GM12878 (cell line): Measurements from ENCODE around the gene PARP15. TPM values are rescaled to one million over a fixed set of nuclear protein-coding genes. Genes with fewer than 3 reads are reported as not detected.
A peak's percentile ranks its signal among the peaks of the same experiment; 100 is the strongest.

ENCODE experiments used
- BHLHE40 ChIP-seq, 2 experiments: fragments of 450-650 bp in 1 of 2; IDR thresholded peaks; 2 replicates each; pipeline ENCODE4 v1.6.1; 2011 to 2017; ENCODE audit warnings: low read depth in 2 of 2, borderline replicate concordance in 1 of 2, improper control_type of control experiment in 1 of 2, low read length in 1 of 2, mild to moderate bottlenecking in 1 of 2
- EED ChIP-seq: sonication (generic); IDR thresholded peaks from 2 replicates; pipeline ENCODE4 v1.6.1; 2016; ENCODE audit warnings: antibody characterized with exemption, low read depth
- FOS ChIP-seq: IDR thresholded peaks from 3 replicates; pipeline ENCODE4 v1.6.1; 2011; ENCODE audit warnings: borderline replicate concordance; ENCODE audit not compliant: insufficient read length; ENCODE audit errors: extremely low read depth
- FOXK2 ChIP-seq: fragments of 450-650 bp; IDR thresholded peaks from 2 replicates; pipeline ENCODE4 v1.6.1; 2017; ENCODE audit warnings: mild to moderate bottlenecking, moderate library complexity
- MEF2A ChIP-seq: IDR thresholded peaks from 2 replicates; pipeline ENCODE4 v1.6.1; 2011; ENCODE audit warnings: low read depth, mild to moderate bottlenecking, low read length, moderate library complexity; ENCODE audit not compliant: insufficient read depth
- PAX5 ChIP-seq: IDR thresholded peaks from 2 replicates; pipeline ENCODE4 v1.6.1; 2011; ENCODE audit warnings: low read depth, low read length, borderline replicate concordance
- POLR2AphosphoS2 ChIP-seq: IDR thresholded peaks from 2 replicates; pipeline ENCODE4 v1.6.1; 2011; ENCODE audit warnings: low read depth, mild to moderate bottlenecking, low read length, improper control_type of control experiment, moderate library complexity
- RAD51 ChIP-seq: fragments of 450-650 bp; IDR thresholded peaks from 2 replicates; pipeline ENCODE4 v1.6.1; 2016; ENCODE audit warnings: moderate library complexity, mild to moderate bottlenecking, inconsistent platforms
- RELA ChIP-seq: fragments of 450-650 bp; IDR thresholded peaks from 2 replicates; pipeline ENCODE4 v1.8.0; 2014; ENCODE audit warnings: borderline replicate concordance; ENCODE audit not compliant: partially characterized antibody
- RFX5 ChIP-seq: IDR thresholded peaks from 2 replicates; pipeline ENCODE4 v1.6.1; 2011; ENCODE audit warnings: low read depth, low read length, improper control_type of control experiment
- SMAD1 ChIP-seq: fragments of 450-650 bp; IDR thresholded peaks from 2 replicates; pipeline ENCODE4 v1.6.1; 2018; ENCODE audit warnings: mild to moderate bottlenecking, low read depth; ENCODE audit not compliant: partially characterized antibody
- STAT3 ChIP-seq: IDR thresholded peaks from 2 replicates; pipeline ENCODE4 v1.6.1; 2011; ENCODE audit warnings: low read depth, low read length, improper control_type of control experiment
- TCF3 ChIP-seq: IDR thresholded peaks from 2 replicates; pipeline ENCODE4 v1.6.1; 2012; ENCODE audit warnings: low read depth, mild to moderate bottlenecking, low read length, borderline replicate concordance; ENCODE audit not compliant: insufficient read depth
- YY1 ChIP-seq: IDR thresholded peaks from 2 replicates; pipeline ENCODE4 v1.6.1; 2011; ENCODE audit warnings: low read depth, mild to moderate bottlenecking, low read length
- ZNF207 ChIP-seq: fragments of 450-650 bp; IDR thresholded peaks from 2 replicates; pipeline ENCODE4 v1.6.1; 2014; ENCODE audit warnings: antibody characterized with exemption, mild to moderate bottlenecking, borderline replicate concordance
- polyA plus RNA-seq, 11 experiments: library from polyadenylated mRNA; depleted of rRNA in 4 of 11; unstranded in 6 of 11; stranded (reverse) in 5 of 11; fragments of >200 nt; fragmentation: Nextera tagmentation in 4 of 11; fragmentation: Illumina TruSeq in 1 of 11; extraction: Ambion mirVana in 4 of 11; extraction: Trizol in 1 of 11; gene quantifications; 1 replicate in 1 of 11; 2 replicates in 10 of 11; pipeline versions ENCODE4 v1.2.1 to v1.2.3, GENCODE V29; 2011 to 2016; ENCODE audit warnings: inconsistent platforms in 2 of 11, missing spikeins in 2 of 11, low read depth in 1 of 11
- total RNA-seq, 4 experiments: library from RNA; depleted of rRNA in 3 of 4; stranded (reverse); fragments of >200 nt in 3 of 4; fragmentation: Illumina TruSeq in 1 of 4; extraction: Trizol in 1 of 4; gene quantifications; 2 replicates each; pipeline versions ENCODE4 v1.2.1 to v1.2.3, GENCODE V29; 2013 to 2021
- TF ChIP-seq, protein P1 (sequence below): fragments of 450-650 bp; IDR thresholded peaks from 2 replicates; pipeline ENCODE4 v1.6.1; 2017; ENCODE audit warnings: mild to moderate bottlenecking
- TF ChIP-seq, protein P2 (sequence below): fragments of 450-650 bp; IDR thresholded peaks from 2 replicates; pipeline ENCODE4 v1.6.1; 2017; ENCODE audit warnings: borderline replicate concordance
- TF ChIP-seq, protein P3 (sequence below): fragments of 150-350 bp; IDR thresholded peaks from 2 replicates; pipeline ENCODE4 v1.6.1; 2014; ENCODE audit warnings: mild to moderate bottlenecking, low read depth, low read length
- TF ChIP-seq, protein P4 (sequence below): IDR thresholded peaks from 2 replicates; pipeline ENCODE4 v1.6.1; 2012; ENCODE audit warnings: low read depth, low read length, improper control_type of control experiment
- TF ChIP-seq, protein P5 (sequence below): fragments of 150-350 bp; IDR thresholded peaks from 2 replicates; pipeline ENCODE4 v1.6.1; 2016; ENCODE audit warnings: low read depth, low read length

The PARP15 gene
- total and polyA plus RNA-seq, 10 of the 15 experiments (the other 5 are each of a cell fraction or from before 2014, with no cell fraction given) = 9.0 to 234 (median 36.3) TPM

DNA sequence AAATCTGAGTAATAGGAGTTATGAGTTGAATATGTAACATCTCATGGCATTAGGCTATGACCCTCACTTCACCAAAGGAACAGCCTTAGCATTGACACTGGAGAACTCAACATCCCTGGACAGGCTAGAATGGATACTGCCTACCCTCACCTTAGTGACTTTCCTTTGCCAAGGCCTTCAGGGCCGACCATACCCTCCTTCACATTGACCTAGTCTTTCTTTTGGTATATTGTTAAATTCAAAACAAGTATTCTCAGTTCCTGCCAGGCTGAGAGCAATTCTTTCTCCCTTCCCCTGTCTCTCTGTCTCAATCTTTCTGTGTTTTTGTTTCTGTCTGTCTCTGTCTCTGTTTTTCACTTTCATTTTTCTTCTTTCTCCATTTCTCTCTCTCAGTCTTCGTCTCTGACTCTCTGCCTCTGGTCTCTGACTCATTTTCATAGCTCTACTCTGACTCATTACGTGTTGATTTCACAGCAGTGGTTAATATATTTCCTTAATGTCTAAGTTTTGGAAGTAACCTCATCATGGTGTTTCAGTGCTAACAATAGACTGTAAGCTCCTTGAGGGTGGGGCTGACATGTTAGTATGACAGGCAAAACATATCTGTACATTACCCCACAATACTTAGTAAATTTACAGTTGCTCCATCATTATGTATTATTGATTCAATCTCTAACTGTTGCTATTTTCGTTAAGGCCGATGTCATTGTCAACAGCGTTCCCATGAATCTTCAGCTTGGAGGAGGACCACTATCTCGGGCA lies 32.5 kb downstream of the PARP15 start (continued):
- TF ChIP-seq, protein P1, sequence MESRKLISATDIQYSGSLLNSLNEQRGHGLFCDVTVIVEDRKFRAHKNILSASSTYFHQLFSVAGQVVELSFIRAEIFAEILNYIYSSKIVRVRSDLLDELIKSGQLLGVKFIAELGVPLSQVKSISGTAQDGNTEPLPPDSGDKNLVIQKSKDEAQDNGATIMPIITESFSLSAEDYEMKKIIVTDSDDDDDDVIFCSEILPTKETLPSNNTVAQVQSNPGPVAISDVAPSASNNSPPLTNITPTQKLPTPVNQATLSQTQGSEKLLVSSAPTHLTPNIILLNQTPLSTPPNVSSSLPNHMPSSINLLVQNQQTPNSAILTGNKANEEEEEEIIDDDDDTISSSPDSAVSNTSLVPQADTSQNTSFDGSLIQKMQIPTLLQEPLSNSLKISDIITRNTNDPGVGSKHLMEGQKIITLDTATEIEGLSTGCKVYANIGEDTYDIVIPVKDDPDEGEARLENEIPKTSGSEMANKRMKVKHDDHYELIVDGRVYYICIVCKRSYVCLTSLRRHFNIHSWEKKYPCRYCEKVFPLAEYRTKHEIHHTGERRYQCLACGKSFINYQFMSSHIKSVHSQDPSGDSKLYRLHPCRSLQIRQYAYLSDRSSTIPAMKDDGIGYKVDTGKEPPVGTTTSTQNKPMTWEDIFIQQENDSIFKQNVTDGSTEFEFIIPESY = no peak; the same call in 1 of the 2 replicates
- TF ChIP-seq ZNF207 (no peak; the same call in 1 of the 2 replicates), PAX5 (peak; percentile 76), RELA (no peak), MEF2A (peak; percentile 95), BHLHE40 (IDR thresholded peaks at IDR 0.05; ENCODE audit: borderline replicate concordance in 1 of 2, low read depth in 2 of 2, low read length in 1 of 2) (peak; percentile 60 to 81; a peak in 3 of 4 replicates), FOS (no peak), RAD51 (peak; percentile 69), TCF3 (no peak), YY1 (no peak), SMAD1 (peak; percentile 85), RFX5 (no peak), EED (peak; percentile 92), FOXK2 (peak; percentile 75), STAT3 (no peak), POLR2AphosphoS2 (no peak)
- TF ChIP-seq, protein P2, sequence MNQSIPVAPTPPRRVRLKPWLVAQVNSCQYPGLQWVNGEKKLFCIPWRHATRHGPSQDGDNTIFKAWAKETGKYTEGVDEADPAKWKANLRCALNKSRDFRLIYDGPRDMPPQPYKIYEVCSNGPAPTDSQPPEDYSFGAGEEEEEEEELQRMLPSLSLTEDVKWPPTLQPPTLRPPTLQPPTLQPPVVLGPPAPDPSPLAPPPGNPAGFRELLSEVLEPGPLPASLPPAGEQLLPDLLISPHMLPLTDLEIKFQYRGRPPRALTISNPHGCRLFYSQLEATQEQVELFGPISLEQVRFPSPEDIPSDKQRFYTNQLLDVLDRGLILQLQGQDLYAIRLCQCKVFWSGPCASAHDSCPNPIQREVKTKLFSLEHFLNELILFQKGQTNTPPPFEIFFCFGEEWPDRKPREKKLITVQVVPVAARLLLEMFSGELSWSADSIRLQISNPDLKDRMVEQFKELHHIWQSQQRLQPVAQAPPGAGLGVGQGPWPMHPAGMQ = 0 out of 2 replicates have a peak, but pooled peaks have one; percentile 34
- TF ChIP-seq, protein P3, sequence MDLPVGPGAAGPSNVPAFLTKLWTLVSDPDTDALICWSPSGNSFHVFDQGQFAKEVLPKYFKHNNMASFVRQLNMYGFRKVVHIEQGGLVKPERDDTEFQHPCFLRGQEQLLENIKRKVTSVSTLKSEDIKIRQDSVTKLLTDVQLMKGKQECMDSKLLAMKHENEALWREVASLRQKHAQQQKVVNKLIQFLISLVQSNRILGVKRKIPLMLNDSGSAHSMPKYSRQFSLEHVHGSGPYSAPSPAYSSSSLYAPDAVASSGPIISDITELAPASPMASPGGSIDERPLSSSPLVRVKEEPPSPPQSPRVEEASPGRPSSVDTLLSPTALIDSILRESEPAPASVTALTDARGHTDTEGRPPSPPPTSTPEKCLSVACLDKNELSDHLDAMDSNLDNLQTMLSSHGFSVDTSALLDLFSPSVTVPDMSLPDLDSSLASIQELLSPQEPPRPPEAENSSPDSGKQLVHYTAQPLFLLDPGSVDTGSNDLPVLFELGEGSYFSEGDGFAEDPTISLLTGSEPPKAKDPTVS = no peak
- TF ChIP-seq, protein P4, sequence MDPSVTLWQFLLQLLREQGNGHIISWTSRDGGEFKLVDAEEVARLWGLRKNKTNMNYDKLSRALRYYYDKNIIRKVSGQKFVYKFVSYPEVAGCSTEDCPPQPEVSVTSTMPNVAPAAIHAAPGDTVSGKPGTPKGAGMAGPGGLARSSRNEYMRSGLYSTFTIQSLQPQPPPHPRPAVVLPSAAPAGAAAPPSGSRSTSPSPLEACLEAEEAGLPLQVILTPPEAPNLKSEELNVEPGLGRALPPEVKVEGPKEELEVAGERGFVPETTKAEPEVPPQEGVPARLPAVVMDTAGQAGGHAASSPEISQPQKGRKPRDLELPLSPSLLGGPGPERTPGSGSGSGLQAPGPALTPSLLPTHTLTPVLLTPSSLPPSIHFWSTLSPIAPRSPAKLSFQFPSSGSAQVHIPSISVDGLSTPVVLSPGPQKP = no peak
- TF ChIP-seq, protein P5, sequence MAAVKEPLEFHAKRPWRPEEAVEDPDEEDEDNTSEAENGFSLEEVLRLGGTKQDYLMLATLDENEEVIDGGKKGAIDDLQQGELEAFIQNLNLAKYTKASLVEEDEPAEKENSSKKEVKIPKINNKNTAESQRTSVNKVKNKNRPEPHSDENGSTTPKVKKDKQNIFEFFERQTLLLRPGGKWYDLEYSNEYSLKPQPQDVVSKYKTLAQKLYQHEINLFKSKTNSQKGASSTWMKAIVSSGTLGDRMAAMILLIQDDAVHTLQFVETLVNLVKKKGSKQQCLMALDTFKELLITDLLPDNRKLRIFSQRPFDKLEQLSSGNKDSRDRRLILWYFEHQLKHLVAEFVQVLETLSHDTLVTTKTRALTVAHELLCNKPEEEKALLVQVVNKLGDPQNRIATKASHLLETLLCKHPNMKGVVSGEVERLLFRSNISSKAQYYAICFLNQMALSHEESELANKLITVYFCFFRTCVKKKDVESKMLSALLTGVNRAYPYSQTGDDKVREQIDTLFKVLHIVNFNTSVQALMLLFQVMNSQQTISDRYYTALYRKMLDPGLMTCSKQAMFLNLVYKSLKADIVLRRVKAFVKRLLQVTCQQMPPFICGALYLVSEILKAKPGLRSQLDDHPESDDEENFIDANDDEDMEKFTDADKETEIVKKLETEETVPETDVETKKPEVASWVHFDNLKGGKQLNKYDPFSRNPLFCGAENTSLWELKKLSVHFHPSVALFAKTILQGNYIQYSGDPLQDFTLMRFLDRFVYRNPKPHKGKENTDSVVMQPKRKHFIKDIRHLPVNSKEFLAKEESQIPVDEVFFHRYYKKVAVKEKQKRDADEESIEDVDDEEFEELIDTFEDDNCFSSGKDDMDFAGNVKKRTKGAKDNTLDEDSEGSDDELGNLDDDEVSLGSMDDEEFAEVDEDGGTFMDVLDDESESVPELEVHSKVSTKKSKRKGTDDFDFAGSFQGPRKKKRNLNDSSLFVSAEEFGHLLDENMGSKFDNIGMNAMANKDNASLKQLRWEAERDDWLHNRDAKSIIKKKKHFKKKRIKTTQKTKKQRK = no peak
